GM19324 (cell line): Measurements from ENCODE around the gene FDXR.

Source experiments
- ATAC-seq: cut with Tn5 transposase; IDR thresholded peaks from one replicate; pipeline ENCODE4 v1.9.1; 2021; ENCODE audit warnings: mild to moderate bottlenecking, moderate library complexity; ENCODE audit not compliant: unreplicated experiment, low FRiP score

Gene FDXR

GRCh38 chr17:74901353-74902135, 28.8 kb upstream of the FDXR start:
- no peak for ATAC-seq

- ATAC-seq = no peak
Observed at GRCh38 chr17:74900208-74900607, 27.4 kb upstream of the FDXR start.

- no peak for ATAC-seq
Observed at GRCh38 chr17:74898376-74898946, 25.7 kb upstream of the FDXR start.

- ATAC-seq = no peak
Observed at GRCh38 chr17:74893936-74894671, 21.3 kb upstream of the FDXR start.

- no peak for ATAC-seq
Observed at GRCh38 chr17:74892974-74893911, 20.4 kb upstream of the FDXR start, which contains the start of gene FADS6. Gene FADS6, minus strand, starts transcription at chr17:74893633. Its CDS starts 38 bp downstream, at chr17:74893595.

GRCh38 chr17:74892013-74892841, 19.4 kb upstream of the FDXR start:
- no peak for ATAC-seq

GRCh38 chr17:74890554-74890953, 17.8 kb upstream of the FDXR start:
- ATAC-seq = no peak

GRCh38 chr17:74888469-74888868, 15.7 kb upstream of the FDXR start:
- ATAC-seq = no peak

- ATAC-seq = no peak
Observed at GRCh38 chr17:74883241-74883745, 10.5 kb upstream of the FDXR start.

GRCh38 chr17:74882517-74883240, 9.9 kb upstream of the FDXR start:
- no peak for ATAC-seq

- ATAC-seq = no peak
Observed at GRCh38 chr17:74881073-74881472, 8.3 kb upstream of the FDXR start.

GRCh38 chr17:74879308-74879707, 6.5 kb upstream of the FDXR start:
- ATAC-seq = no peak

GRCh38 chr17:74878658-74879057, 5.9 kb upstream of the FDXR start:
- ATAC-seq = no peak

- ATAC-seq = no peak
Observed at GRCh38 chr17:74877592-74878548, 5.1 kb upstream of the FDXR start.

- ATAC-seq = no peak
Observed at GRCh38 chr17:74875977-74876593, 3.3 kb upstream of the FDXR start.

GRCh38 chr17:74875155-74875976, 2.6 kb upstream of the FDXR start:
- no peak for ATAC-seq
